K562 (cell line): ENCODE data around the gene CMIP. TPM values are rescaled to one million over a fixed set of nuclear protein-coding genes. Genes with fewer than 3 reads are reported as not detected.
A peak's percentile ranks its signal among the peaks of the same experiment; 100 is the strongest.

ENCODE experiments used
- AFF4 ChIP-seq: sonication (generic); formaldehyde crosslinking; IDR thresholded peaks from 2 replicates; pipeline ENCODE4 v1.8.0; 2023; ENCODE audit warnings: mild to moderate bottlenecking, missing genetic modification reagents
- ARHGAP35 ChIP-seq: fragments of 450-650 bp; IDR thresholded peaks from 2 replicates; pipeline ENCODE4 v1.6.1; 2018; ENCODE audit not compliant: partially characterized antibody
- BACH1 ChIP-seq: fragments of 200-800 bp; sonication (Bioruptor generic); IDR thresholded peaks from 2 replicates; pipeline ENCODE4 v1.6.1; 2016; ENCODE audit warnings: missing genetic modification characterization, missing compliant biosample characterization
- EHMT2 ChIP-seq: fragments of 450-650 bp; IDR thresholded peaks from 2 replicates; pipeline ENCODE4 v1.6.1; 2018; ENCODE audit warnings: antibody characterized with exemption
- ERF ChIP-seq: fragments of 450-650 bp; formaldehyde crosslinking; IDR thresholded peaks from 2 replicates; pipeline ENCODE4 v1.4.0; 2020; ENCODE audit warnings: mild to moderate bottlenecking, mixed read lengths
- FOXJ3 ChIP-seq: sonication (generic); formaldehyde crosslinking; IDR thresholded peaks from 2 replicates; pipeline ENCODE4 v1.4.0; 2020; ENCODE audit warnings: mild to moderate bottlenecking, missing genetic modification reagents
- GABPB2 ChIP-seq: fragments of 250-450 bp; sonication (Bioruptor Pico); conservative IDR thresholded peaks from 2 replicates; pipeline ENCODE4 v1.5.1; 2021; ENCODE audit warnings: mild to moderate bottlenecking
- MAFF ChIP-seq: IDR thresholded peaks from 2 replicates; pipeline ENCODE4 v1.6.1; 2012; ENCODE audit warnings: low read length, improper control_type of control experiment
- MIER1 ChIP-seq: fragments of 450-650 bp; IDR thresholded peaks from 2 replicates; pipeline ENCODE4 v1.6.1; 2016; ENCODE audit warnings: antibody characterized with exemption, mild to moderate bottlenecking, low read depth
- NR0B1 ChIP-seq: fragments of 450-650 bp; IDR thresholded peaks from one replicate; pipeline ENCODE4 v1.6.1; 2018; ENCODE audit warnings: mild to moderate bottlenecking, moderate library complexity; ENCODE audit not compliant: partially characterized antibody
- NR4A1 ChIP-seq, 2 experiments: fragments of 250-450 bp in 1 of 2; fragments of 450-650 bp in 1 of 2; sonication (Bioruptor Pico) in 1 of 2; IDR thresholded peaks; 2 replicates each; pipeline versions ENCODE4 v1.4.0 to v1.6.1; 2016 to 2020; ENCODE audit warnings: mild to moderate bottlenecking in 2 of 2, missing compliant biosample characterization in 1 of 2, missing genetic modification characterization in 1 of 2, moderate library complexity in 1 of 2
- PRPF4 ChIP-seq: fragments of 200-400 bp; formaldehyde crosslinking; IDR thresholded peaks from one replicate; pipeline ENCODE4 v1.6.1; 2017; ENCODE audit warnings: low read length, low read depth, mild to moderate bottlenecking; ENCODE audit not compliant: insufficient read depth, poor library complexity, severe bottlenecking
- PURB ChIP-seq: sonication (generic); formaldehyde crosslinking; IDR thresholded peaks from 2 replicates; pipeline ENCODE4 v1.9.0; 2021; ENCODE audit warnings: low read depth, mild to moderate bottlenecking, missing genetic modification reagents
- RBBP5 ChIP-seq: fragments of 200-600 bp; sonication (generic); IDR thresholded peaks from 2 replicates; pipeline ENCODE4 v1.6.1; 2012; ENCODE audit warnings: borderline replicate concordance, mild to moderate bottlenecking, low read length, control low read depth, inconsistent platforms; ENCODE audit not compliant: insufficient read depth, poor library complexity, severe bottlenecking
- TCF3 ChIP-seq: sonication (generic); formaldehyde crosslinking; IDR thresholded peaks from 2 replicates; pipeline ENCODE4 v1.4.0; 2020; ENCODE audit warnings: mild to moderate bottlenecking, missing genetic modification reagents
- THAP12 ChIP-seq: fragments of 250-450 bp; sonication (Bioruptor Pico); IDR thresholded peaks from 2 replicates; pipeline ENCODE4 v1.9.0; 2021; ENCODE audit warnings: mild to moderate bottlenecking, inconsistent platforms
- ZC3H11A ChIP-seq: IDR thresholded peaks from 2 replicates; pipeline ENCODE4 v1.6.1; 2012; ENCODE audit warnings: low read depth, low read length, improper control_type of control experiment
- ZKSCAN8 ChIP-seq: fragments of 200-800 bp; sonication (Bioruptor generic); IDR thresholded peaks from 2 replicates; pipeline ENCODE4 v1.6.1; 2016; ENCODE audit warnings: missing genetic modification characterization, missing compliant biosample characterization
- ZNF780A ChIP-seq: fragments of 250-450 bp; sonication (Bioruptor Pico); IDR thresholded peaks from 2 replicates; pipeline ENCODE4 v1.5.0; 2021; ENCODE audit warnings: mild to moderate bottlenecking
- ZSCAN29 ChIP-seq: fragments of 450-650 bp; IDR thresholded peaks from 2 replicates; pipeline ENCODE4 v1.6.1; 2017
- polyA plus RNA-seq, 8 experiments: library from polyadenylated mRNA; depleted of rRNA in 4 of 8; stranded (reverse) in 5 of 8; unstranded in 3 of 8; fragments of >200 nt; fragmentation: Nextera tagmentation in 2 of 8; fragmentation: Illumina TruSeq in 1 of 8; extraction: Ambion mirVana in 2 of 8; extraction: Trizol in 1 of 8; gene quantifications; 2 replicates each; pipeline versions ENCODE4 v1.2.1 to v1.2.3, GENCODE V29; 2011 to 2014; ENCODE audit warnings: inconsistent platforms in 1 of 8, missing spikeins in 1 of 8
- total RNA-seq, 7 experiments: library from RNA; depleted of rRNA in 6 of 7; stranded (reverse); fragments of >200 nt in 6 of 7; fragmentation: Illumina TruSeq in 2 of 7; extraction: Trizol in 2 of 7; gene quantifications; 2 replicates each; pipeline versions ENCODE4 v1.2.1 to v1.2.3, GENCODE V29; 2011 to 2021; ENCODE audit warnings: low replicate concordance in 1 of 7

CMIP gene
- total and polyA plus RNA-seq, 9 of the 15 experiments (the other 6 are each of a cell fraction or from before 2014, with no cell fraction given) = 0.94 to 82.5 (median 10.3) TPM

- TF ChIP-seq ZKSCAN8 (CRISPR knock-in tag) (peak; percentile 64; the same call in 1 of the 2 replicates), EHMT2 (peak; percentile 74; the same call in 1 of the 2 replicates), AFF4 (CRISPR knock-in tag) (no peak), FOXJ3 (no peak), NR4A1 (CRISPR knock-in tag; IDR thresholded peaks at IDR 0.05) (no peak), NR4A1 (tag; IDR thresholded peaks at IDR 0.05) (peak; percentile 68; the same call in 1 of the 2 replicates), TCF3 (peak; percentile 99), ARHGAP35 (no peak), THAP12 (CRISPR knock-in tag) (no peak), BACH1 (no peak), ZSCAN29 (no peak), MAFF (peak; percentile 10; the same call in 1 of the 2 replicates), ZNF780A (no peak), PURB (CRISPR knock-in tag) (no peak), RBBP5 (no peak), MIER1 (peak; percentile 73), ZC3H11A (no peak), GABPB2 (0 out of 2 replicates have a peak, but pooled peaks have one; percentile 18), PRPF4 (no peak), NR0B1 (no peak), ERF (CRISPR knock-in tag) (no peak)
These were observed 51.0 kb downstream of the CMIP start (continued) for GRCh38 chr16:81495321-81496234.
